ENCODE results near the gene MED16. TPM values are rescaled to one million over a fixed set of nuclear protein-coding genes. Genes with fewer than 3 reads are reported as not detected.
"Not testable (repeated sequence)": the region's sequence is repeated elsewhere in the genome, so short reads cannot be mapped to it uniquely, and the experiment has no call there.

The MED16 gene
- polyA plus RNA-seq, 6 donors from 2014 or later: 34.0 to 89.4 (median 51.1) TPM

DNA sequence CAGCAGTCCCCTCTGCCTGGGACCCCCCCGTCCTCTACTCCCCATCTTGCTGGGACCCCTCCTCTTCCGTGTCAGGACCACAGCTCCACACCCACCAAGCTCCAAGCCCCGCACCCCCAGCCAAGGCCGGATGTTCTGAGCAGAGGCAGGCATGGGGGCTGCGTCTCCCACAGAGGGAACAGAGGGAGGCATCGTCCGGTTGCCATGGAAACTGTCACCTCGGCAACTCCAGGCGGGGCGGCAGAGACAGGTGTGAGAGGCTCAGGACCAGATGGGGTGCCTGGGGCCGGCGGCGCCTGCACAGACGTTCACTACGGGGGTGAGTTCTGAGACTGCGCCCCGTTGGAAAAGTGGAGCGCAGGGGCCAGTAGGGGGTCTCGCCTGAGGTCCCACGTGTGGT is 5.7 kb upstream of the MED16 start:
- H3K4me3 Mint-ChIP-seq: no peak overlapping the region

GRCh38 chr19:897442-898039 is 4.6 kb upstream of the MED16 start:
- Mint-ChIP-seq H3K9me3 (peaks cover 0 to 3% (median 0%) of the 10 kb centered on the region in 7 donors), H3K4me3 (no peak overlapping the region), H3K4me1 (peaks cover 14 to 24% (median 21%) of the 10 kb centered on the region in 3 donors), H3K27ac (peak overlapping the region in 1 of 6 donors; percentile 39), H3K27me3 (no peaks in the 10 kb centered on the region), H3K36me3 (no peaks in the 10 kb centered on the region)
- DNase-seq (no peak), ATAC-seq (ENCODE audit: low read depth in 2 of 2) (no peak)

More for the DNA sequence above, 5.7 kb upstream of the MED16 start:
- H3K36me3 Mint-ChIP-seq: no peaks in the 10 kb centered on the region
- H3K27me3 Mint-ChIP-seq: no peaks in the 10 kb centered on the region
- peak overlapping the region in 4 of 6 donors; percentile 27 to 87 (median 68) for H3K27ac Mint-ChIP-seq
- peak in 1 of 2 donors; percentile 64 for ATAC-seq (ENCODE audit: low read depth in 2 of 2)
- no peak for DNase-seq
- no peaks in the 10 kb centered on the region for H3K9me3 Mint-ChIP-seq
- peaks cover 10 to 20% (median 12%) of the 10 kb centered on the region in 3 donors for H3K4me1 Mint-ChIP-seq

DNA sequence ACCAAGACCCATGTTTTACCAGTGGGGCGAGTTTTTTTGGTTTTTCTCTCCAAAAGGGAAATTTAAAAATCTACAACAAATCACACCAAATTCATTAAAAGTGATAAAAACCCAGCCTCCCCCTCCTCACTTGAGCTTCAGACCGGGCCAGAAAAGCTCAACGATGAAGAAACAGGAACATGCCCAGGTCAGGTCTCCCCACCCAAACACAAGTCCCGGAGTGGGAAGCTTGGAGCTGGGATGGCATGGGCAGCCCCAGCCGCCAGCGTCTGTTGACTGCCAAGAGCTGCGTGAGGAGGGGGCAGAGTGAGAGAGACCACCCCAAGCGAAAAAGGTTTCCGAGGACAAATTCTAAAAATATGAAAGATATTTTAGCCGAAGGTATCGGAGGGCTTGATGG is 4.0 kb upstream of the MED16 start:
- peaks cover 0 to 3% (median 0%) of the 10 kb centered on the region in 7 donors for H3K9me3 Mint-ChIP-seq
- DNase-seq (no peak), ATAC-seq (ENCODE audit: low read depth in 2 of 2) (no peak)
- no peak overlapping the region for H3K4me3 Mint-ChIP-seq
- H3K4me1 Mint-ChIP-seq: peaks cover 18 to 27% (median 26%) of the 10 kb centered on the region in 3 donors
- H3K27ac Mint-ChIP-seq: peak overlapping the region in 2 of 6 donors; percentile 39 to 78
- H3K27me3 Mint-ChIP-seq: no peaks in the 10 kb centered on the region
- H3K36me3 Mint-ChIP-seq: no peaks in the 10 kb centered on the region

DNA sequence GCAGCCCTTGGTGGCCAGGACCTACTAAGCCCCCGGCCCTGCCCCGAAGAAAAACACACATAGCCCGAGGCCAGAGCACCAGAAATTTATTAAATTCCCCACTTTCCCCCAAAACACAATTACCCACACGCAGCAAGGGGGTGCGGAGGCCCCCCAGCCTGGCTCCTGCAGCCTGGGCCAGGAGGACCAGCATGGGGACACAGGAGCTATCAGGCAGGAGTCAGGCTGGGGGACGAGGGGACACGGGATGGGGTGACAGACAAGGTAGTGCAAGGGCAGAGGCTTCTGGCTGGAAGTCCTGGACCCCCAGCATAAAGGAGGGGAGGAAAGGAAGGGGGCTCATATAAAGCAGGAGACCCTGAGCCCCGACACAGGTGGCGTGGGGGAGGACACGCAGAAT is 3.4 kb upstream of the MED16 start:
- no peaks in the 10 kb centered on the region for H3K36me3 Mint-ChIP-seq
- H3K4me1 Mint-ChIP-seq: peaks cover 19 to 29% (median 27%) of the 10 kb centered on the region in 3 donors
- DNase-seq (no peak), ATAC-seq (ENCODE audit: low read depth in 2 of 2) (no peak)
- H3K27me3 Mint-ChIP-seq: no peaks in the 10 kb centered on the region
- peaks cover 0 to 3% (median 0%) of the 10 kb centered on the region in 7 donors for H3K9me3 Mint-ChIP-seq
- H3K4me3 Mint-ChIP-seq: peak overlapping the region in 2 of 8 donors; percentile 62 to 81
- H3K27ac Mint-ChIP-seq: peak overlapping the region in 4 of 6 donors; percentile 39 to 78 (median 66)

- H3K4me3 Mint-ChIP-seq: peak overlapping the region; percentile 81 to 97 (median 91)
- H3K9me3 Mint-ChIP-seq: peaks cover 0 to 3% (median 0%) of the 10 kb centered on the region in 7 donors
- ATAC-seq (ENCODE audit: low read depth in 2 of 2) (peak in 1 of 2 donors; percentile 24), DNase-seq (no peak)
- H3K27ac Mint-ChIP-seq: peak overlapping the region; percentile 79 to 100 (median 90)
- H3K27me3 Mint-ChIP-seq: no peaks in the 10 kb centered on the region
- H3K4me1 Mint-ChIP-seq: peaks cover 27 to 32% (median 30%) of the 10 kb centered on the region in 3 donors
- no peaks in the 10 kb centered on the region for H3K36me3 Mint-ChIP-seq
Measured at GRCh38 chr19:892243-892893, 619 bp downstream of the MED16 start.

- ATAC-seq (ENCODE audit: low read depth in 2 of 2); H3K9me3 Mint-ChIP-seq; H3K36me3 Mint-ChIP-seq; H3K27me3 Mint-ChIP-seq; DNase-seq: not testable (repeated sequence)
- peaks cover 26 to 34% (median 30%) of the 10 kb centered on the region in 3 donors for H3K4me1 Mint-ChIP-seq
- peak overlapping the region; percentile 81 to 96 (median 88) for H3K4me3 Mint-ChIP-seq
- peak overlapping the region in 3 of 6 donors; percentile 29 to 100 (median 56) for H3K27ac Mint-ChIP-seq
Measured at GRCh38 chr19:891421-892200, 1.4 kb downstream of the MED16 start.

GRCh38 chr19:890831-891230 is 2.2 kb downstream of the MED16 start:
- Mint-ChIP-seq H3K27ac (peak overlapping the region in 3 of 6 donors; percentile 73 to 91 (median 80)), H3K4me1 (peaks cover 21 to 34% (median 30%) of the 10 kb centered on the region in 3 donors), H3K9me3 (peaks cover 0 to 3% (median 0%) of the 10 kb centered on the region in 7 donors), H3K27me3 (no peaks in the 10 kb centered on the region), H3K36me3 (no peaks in the 10 kb centered on the region), H3K4me3 (peak overlapping the region; percentile 68 to 88 (median 79))
- ATAC-seq (ENCODE audit: low read depth in 2 of 2) (no peak), DNase-seq (no peak)

DNA sequence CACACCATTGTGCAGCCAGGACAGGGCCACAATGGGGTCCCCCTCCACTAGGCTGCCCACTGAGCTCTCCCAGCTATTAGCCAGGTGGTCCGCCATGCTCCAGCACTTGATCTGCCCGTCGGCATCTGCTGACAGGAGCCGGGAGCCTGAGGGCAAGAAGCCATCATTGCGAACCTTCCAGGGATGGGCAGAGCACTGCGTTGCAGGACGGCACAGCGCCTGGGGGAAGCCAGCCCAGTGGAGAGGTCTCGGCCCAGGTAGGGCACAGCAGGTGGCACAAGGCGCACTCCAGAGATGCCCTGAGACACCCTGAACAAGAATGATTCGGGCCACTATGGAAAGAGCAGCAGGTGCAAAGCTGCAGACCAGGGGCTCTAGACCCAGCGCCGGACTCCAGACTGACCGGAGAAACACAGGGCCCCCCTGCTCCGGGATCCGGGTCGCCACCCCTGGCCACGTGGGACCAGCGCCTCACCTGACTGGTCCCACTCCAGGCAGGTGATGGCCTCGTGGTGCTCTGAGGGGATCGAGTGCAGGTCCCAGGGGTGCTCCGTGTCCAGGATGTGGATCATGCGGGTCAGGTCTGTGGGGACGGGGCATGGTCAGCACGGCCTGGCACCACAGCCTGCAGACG is 3.2 kb downstream of the MED16 start:
- DNase-seq (no peak), ATAC-seq (ENCODE audit: low read depth in 2 of 2) (no peak)
- Mint-ChIP-seq H3K27me3 (no peaks in the 10 kb centered on the region), H3K27ac (peak overlapping the region in 2 of 6 donors; percentile 56 to 87), H3K36me3 (no peaks in the 10 kb centered on the region), H3K9me3 (peaks cover 0 to 3% (median 0%) of the 10 kb centered on the region in 7 donors), H3K4me1 (peaks cover 17 to 34% (median 30%) of the 10 kb centered on the region in 3 donors), H3K4me3 (peak overlapping the region in 4 of 8 donors; percentile 35 to 71 (median 62))

GRCh38 chr19:888581-889385 is 4.2 kb downstream of the MED16 start:
- H3K27me3 Mint-ChIP-seq: no peaks in the 10 kb centered on the region
- H3K27ac Mint-ChIP-seq: peak overlapping the region in 4 of 6 donors; percentile 59 to 87 (median 76)
- ATAC-seq (ENCODE audit: low read depth in 2 of 2) (no peak), DNase-seq (no peak)
- H3K4me1 Mint-ChIP-seq: peaks cover 17 to 30% (median 27%) of the 10 kb centered on the region in 3 donors
- peak overlapping the region in 6 of 8 donors; percentile 9 to 70 (median 38) for H3K4me3 Mint-ChIP-seq
- H3K9me3 Mint-ChIP-seq: peaks cover 0 to 3% (median 0%) of the 10 kb centered on the region in 7 donors
- H3K36me3 Mint-ChIP-seq: no peaks in the 10 kb centered on the region

- H3K4me3 Mint-ChIP-seq: peak overlapping the region in 2 of 8 donors; percentile 41 to 42
- H3K27me3 Mint-ChIP-seq: no peaks in the 10 kb centered on the region
- H3K4me1 Mint-ChIP-seq: peaks cover 12 to 20% (median 18%) of the 10 kb centered on the region in 3 donors
- no peak for DNase-seq
- H3K27ac Mint-ChIP-seq: no peak overlapping the region
- no peak for ATAC-seq (ENCODE audit: low read depth in 2 of 2)
- no peaks in the 10 kb centered on the region for H3K36me3 Mint-ChIP-seq
- H3K9me3 Mint-ChIP-seq: no peaks in the 10 kb centered on the region
Measured at GRCh38 chr19:887599-887998, 5.4 kb downstream of the MED16 start.

DNA sequence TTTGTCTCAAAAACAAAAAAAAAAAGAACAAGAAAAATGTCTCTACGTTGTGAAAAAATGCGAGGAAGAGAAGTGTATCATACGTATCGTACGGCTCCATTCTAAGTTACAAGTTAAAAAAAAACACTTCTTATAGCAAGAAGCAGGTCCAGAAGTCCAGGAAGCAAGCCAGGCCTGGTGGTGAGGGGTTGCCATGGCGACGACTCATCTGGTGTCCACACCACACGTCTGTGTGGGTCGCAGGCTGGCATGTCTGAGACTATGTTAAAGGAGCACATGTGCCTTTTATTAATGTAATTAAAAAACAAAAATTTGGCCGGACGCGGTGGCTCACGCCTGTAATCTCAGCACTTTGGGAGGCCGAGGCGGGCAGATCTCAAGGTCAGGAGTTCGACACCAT is 5.9 kb downstream of the MED16 start:
- H3K9me3 Mint-ChIP-seq: no peaks in the 10 kb centered on the region
- H3K4me3 Mint-ChIP-seq: peak overlapping the region in 1 of 8 donors; percentile 41
- H3K27ac Mint-ChIP-seq: no peak overlapping the region
- no peaks in the 10 kb centered on the region for H3K27me3 Mint-ChIP-seq
- DNase-seq (no peak), ATAC-seq (ENCODE audit: low read depth in 2 of 2) (no peak)
- no peaks in the 10 kb centered on the region for H3K36me3 Mint-ChIP-seq
- peaks cover 9 to 16% (median 15%) of the 10 kb centered on the region in 3 donors for H3K4me1 Mint-ChIP-seq

DNA sequence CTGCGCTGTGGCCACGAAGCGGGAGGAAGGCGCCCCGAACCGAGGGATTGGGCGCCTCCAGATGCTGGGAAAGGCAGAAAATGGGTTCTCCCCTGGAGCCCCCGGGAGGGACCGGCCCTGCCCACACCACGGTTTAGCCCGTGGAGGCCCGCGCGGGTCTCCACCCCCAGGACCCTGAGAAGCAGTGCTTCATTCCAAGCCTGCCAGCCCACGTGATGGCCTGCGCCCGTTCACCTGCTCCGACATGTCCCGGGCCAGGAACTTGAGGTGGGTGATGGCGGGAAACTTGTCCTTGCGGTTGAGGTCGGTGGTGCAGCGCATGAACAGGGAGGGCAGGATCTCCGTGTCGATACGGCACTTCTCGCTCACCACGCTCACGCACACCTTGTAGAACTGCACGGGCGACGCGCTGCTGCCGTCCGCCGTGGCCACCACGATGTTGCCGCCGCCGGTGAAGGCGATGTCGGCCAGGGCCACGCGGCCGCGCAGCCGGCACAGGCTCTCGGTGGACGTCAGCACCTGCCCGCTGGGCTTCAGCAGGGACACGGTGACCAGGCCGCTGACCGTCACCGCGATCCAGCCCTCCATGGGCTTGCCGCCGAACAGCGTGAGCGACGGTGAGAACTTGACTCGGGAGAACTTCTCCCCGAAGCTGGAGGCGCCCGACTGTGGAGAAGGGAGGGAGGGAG is 7.3 kb downstream of the MED16 start:
- no peaks in the 10 kb centered on the region for H3K27me3 Mint-ChIP-seq
- peaks cover 3 to 9% (median 7%) of the 10 kb centered on the region in 3 donors for H3K4me1 Mint-ChIP-seq
- peak overlapping the region in 1 of 6 donors; percentile 36 for H3K27ac Mint-ChIP-seq
- peak overlapping the region in 1 of 8 donors; percentile 60 for H3K4me3 Mint-ChIP-seq
- no peaks in the 10 kb centered on the region for H3K36me3 Mint-ChIP-seq
- no peak for ATAC-seq (ENCODE audit: low read depth in 2 of 2)
- DNase-seq: no peak
- no peaks in the 10 kb centered on the region for H3K9me3 Mint-ChIP-seq

Data from naive B cell (primary cell).